Sigmoid colon (tissue), 4 donors: Measurements from ENCODE around the gene MARCKS.
"Not testable (repeated sequence)": the region's sequence is repeated elsewhere in the genome, so short reads cannot be mapped to it uniquely, and the experiment has no call there.

Source experiments
- CTCF ChIP-seq, 4 experiments: fragments of 450-650 bp in 3 of 4; fragments of 200-600 bp in 1 of 4; IDR thresholded peaks; one replicate each; pipeline ENCODE4 v1.5.1; 2016 to 2019; ENCODE audit warnings: antibody characterized with exemption in 4 of 4, mild to moderate bottlenecking in 3 of 4, moderate library complexity in 2 of 4
- EP300 ChIP-seq, 4 donors: sonication (generic); formaldehyde crosslinking; IDR thresholded peaks; one replicate each; pipeline ENCODE4 v1.6.1; 2017; ENCODE audit warnings: antibody characterized with exemption in 4 of 4
- POLR2A ChIP-seq, 2 donors: fragments of 450-650 bp; IDR thresholded peaks; one replicate each; pipeline ENCODE4 v1.6.1; 2016; ENCODE audit warnings: antibody characterized with exemption in 2 of 2, mild to moderate bottlenecking in 2 of 2, moderate library complexity in 2 of 2
- POLR2AphosphoS5 ChIP-seq, 4 donors: sonication (generic); formaldehyde crosslinking; IDR thresholded peaks; one replicate each; pipeline ENCODE4 v1.6.1; 2017; ENCODE audit warnings: antibody characterized with exemption in 4 of 4

GRCh38 chr6:113910285-113910684, 53.1 kb downstream of the MARCKS start:
- TF ChIP-seq POLR2AphosphoS5, CTCF, POLR2A, EP300 (IDR thresholded peaks at IDR 0.05): not testable (repeated sequence)
